ENCODE measurements around the gene SMTNL2.

GRCh38 chr17:4616476-4616875, 32.1 kb downstream of the SMTNL2 start:
- TF ChIP-seq CTCF (conservative IDR thresholded peaks at IDR 0.05; ENCODE audit: low read depth, low read length) (no peak), MAZ (IDR thresholded peaks at IDR 0.05; ENCODE audit: borderline replicate concordance, low read depth, low read length) (no peak)

Data from IMR-90 (cell line).